Erythroblast (primary cell): ENCODE data around the gene TFAP2E.
A peak's percentile ranks its signal among the peaks of the same experiment; 100 is the strongest.
"Not testable (repeated sequence)": the region's sequence is repeated elsewhere in the genome, so short reads cannot be mapped to it uniquely, and the experiment has no call there.

Experiments used
- DNase-seq, 2 experiments: peaks; one replicate each; lab custom pipeline; 2025; lab: John Stamatoyannopoulos, UW
- GATA1 ChIP-seq: IDR thresholded peaks from 2 replicates; pipeline ENCODE4 v1.6.1; 2011; ENCODE audit warnings: low read depth, mild to moderate bottlenecking, control low read depth, low read length, moderate library complexity
- POLR2A ChIP-seq: IDR thresholded peaks from 2 replicates; pipeline ENCODE4 v1.6.1; 2011; ENCODE audit warnings: mild to moderate bottlenecking, low read length

Gene TFAP2E

DNA sequence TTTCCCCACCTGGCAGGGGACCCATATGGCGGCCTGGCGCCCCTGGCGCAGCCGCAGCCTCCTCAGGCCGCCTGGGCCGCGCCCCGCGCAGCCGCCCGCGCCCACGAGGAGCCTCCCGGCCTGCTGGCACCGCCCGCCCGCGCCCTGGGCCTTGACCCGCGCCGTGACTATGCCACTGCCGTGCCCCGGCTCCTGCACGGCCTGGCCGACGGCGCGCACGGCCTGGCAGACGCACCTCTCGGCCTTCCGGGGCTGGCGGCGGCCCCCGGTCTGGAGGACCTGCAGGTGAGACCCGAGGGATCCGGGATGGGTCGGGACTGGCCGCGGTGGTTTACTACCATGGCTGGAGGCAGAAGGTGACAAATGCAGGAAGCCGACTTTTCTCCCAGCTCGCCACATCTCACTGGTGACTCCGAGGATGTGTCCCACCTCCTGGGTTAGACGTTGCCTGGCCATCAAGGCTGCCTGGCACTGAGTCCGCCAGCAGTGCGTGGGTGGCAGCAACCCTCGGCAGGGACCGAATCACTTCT lies 1.1 kb downstream of the TFAP2E start:
- no peak for DNase-seq
- TF ChIP-seq POLR2A (no peak), GATA1 (no peak)

DNA sequence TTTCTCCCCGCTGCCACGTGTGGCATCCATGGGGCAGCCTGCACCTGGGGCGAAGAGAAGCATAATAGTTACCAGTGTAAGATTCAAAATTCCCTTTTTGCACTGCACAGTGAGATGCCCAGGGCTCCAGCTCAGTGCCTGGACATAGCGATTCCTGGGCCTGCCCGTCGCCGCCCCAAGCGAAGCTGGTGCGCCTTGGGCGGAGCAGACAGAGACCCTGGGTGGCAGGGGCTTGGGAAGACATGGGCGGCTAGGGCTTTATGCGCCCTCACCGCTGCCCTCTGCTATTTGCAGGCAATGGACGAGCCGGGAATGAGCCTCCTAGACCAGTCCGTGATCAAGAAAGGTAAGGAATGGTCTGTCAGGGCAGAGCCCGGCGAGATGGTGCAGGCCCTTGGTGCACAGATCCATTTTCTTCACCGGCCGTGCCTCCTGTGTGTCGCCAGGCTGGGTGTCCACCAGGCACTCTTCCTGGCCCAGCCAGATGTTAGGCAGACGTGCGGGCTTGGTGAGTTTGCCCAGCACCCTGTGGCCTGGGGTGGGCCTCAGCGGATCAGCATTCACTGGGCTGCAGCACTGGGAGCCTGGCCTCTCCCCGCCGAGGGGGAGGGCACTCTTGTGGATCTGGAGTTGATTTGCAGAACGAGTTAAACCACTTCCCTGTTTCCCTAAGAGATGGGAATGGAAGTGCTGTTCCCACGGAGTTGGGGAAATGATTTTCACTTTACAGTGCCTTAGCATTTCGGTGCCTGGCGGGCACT lies 1.7 kb downstream of the TFAP2E start:
- TF ChIP-seq POLR2A (no peak), GATA1 (no peak)
- DNase-seq, result no peak

GRCh38 chr1:35575416-35575958 lies 2.4 kb downstream of the TFAP2E start:
- no peak for DNase-seq
- TF ChIP-seq GATA1, result no peak
- no peak for TF ChIP-seq POLR2A

- TF ChIP-seq GATA1 (no peak), POLR2A (no peak)
Measured at GRCh38 chr1:35576061-35576765, 3.1 kb downstream of the TFAP2E start.

DNA sequence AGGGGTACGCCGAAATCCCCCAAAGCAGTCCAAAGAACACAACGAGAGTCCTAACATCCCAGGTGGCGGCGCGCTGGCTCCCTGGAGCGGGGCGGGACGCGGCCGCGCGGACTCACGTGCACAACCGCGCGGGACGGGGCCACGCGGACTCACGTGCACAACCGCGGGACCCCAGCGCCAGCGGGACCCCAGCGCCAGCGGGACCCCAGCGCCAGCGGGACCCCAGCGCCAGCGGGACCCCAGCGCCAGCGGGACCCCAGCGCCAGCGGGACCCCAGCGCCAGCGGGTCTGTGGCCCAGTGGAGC lies 3.6 kb downstream of the TFAP2E start:
- not testable (repeated sequence) for DNase-seq

More at GRCh38 chr1:35576061-35576765, 3.1 kb downstream of the TFAP2E start:
- DNase-seq, result no peak

- DNase-seq, result peak; percentile 21 to 31
- TF ChIP-seq GATA1 (no peak), POLR2A (no peak)
Measured at GRCh38 chr1:35577071-35577998, 4.2 kb downstream of the TFAP2E start.

- no peak for DNase-seq
- TF ChIP-seq GATA1 (no peak), POLR2A (no peak)
Measured at GRCh38 chr1:35580949-35581388, 7.9 kb downstream of the TFAP2E start.

- DNase-seq, result not testable (repeated sequence)
Measured at GRCh38 chr1:35581621-35582020, 8.5 kb downstream of the TFAP2E start.

DNA sequence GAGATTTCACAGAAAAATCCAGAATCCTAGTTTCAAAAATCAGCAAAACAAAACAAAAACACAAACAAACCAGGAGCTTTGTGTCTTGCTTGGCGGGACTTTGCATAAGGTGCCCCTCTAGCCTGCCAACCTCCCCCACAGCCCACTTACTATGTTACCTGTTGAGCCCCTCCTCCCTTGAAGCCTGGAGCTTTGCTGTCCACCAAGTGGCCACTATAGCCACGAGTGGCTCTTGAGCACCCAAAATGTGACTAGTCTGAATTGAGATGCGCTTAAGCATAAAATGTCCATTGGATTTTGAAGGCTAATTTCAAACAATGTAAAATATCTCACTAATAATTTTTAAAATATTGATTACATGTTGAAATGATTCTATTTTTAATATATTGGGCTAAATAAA lies 12.2 kb downstream of the TFAP2E start:
- DNase-seq, result no peak
- TF ChIP-seq POLR2A (no peak), GATA1 (no peak)

GRCh38 chr1:35585805-35586204 lies 12.7 kb downstream of the TFAP2E start:
- not testable (repeated sequence) for DNase-seq

DNA sequence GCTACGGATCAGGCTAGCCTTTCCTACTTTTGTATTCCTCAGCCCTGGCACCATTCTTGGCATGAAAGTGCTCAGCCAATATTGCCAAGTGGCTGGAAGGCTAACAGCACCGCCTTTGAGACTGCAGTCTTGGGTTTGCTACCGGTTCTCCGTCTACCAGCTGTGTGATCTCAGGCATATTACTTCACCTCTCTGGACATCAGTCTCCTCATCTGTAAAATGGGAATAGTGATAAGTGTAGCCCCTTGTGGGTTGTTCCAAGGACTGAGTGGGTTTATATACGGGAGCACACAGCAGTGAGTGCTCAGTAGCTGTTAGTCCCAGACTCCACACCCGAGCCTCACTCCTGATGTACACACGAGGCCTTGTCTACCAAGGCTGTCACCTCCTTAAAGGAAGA lies 13.7 kb downstream of the TFAP2E start:
- TF ChIP-seq GATA1 (no peak), POLR2A (no peak)
- DNase-seq, result no peak

GRCh38 chr1:35587736-35588135 lies 14.6 kb downstream of the TFAP2E start:
- no peak for DNase-seq
- TF ChIP-seq GATA1 (no peak), POLR2A (no peak)

GRCh38 chr1:35588197-35588910 lies 15.2 kb downstream of the TFAP2E start:
- TF ChIP-seq POLR2A (no peak), GATA1 (no peak)
- DNase-seq, result no peak
